ENCODE results near the gene SLC37A3.

SLC37A3 gene

GRCh38 chr7:140310337-140311002 lies 87.9 kb downstream of the SLC37A3 start:
- no peak for DNase-seq

DNA sequence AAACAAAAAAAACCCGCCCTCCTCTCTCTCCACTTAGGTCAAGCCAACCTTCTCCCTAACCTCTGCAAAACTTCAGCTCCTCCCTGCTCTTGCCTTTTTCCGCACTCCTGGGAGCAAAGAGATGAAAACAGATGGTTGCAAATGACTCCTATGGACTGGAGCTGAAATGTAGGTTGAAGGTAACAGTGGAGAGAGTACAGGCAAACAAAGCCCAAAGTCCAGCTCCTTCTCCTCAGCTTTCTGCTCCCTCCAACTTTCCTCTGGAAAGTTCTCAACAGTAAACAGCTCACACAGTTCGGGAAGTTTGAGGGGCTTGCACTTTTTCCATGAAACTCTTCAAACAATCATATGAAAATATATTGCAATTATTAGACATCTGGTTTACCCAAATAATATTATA lies 90.3 kb downstream of the SLC37A3 start:
- DNase-seq: no peak

DNA sequence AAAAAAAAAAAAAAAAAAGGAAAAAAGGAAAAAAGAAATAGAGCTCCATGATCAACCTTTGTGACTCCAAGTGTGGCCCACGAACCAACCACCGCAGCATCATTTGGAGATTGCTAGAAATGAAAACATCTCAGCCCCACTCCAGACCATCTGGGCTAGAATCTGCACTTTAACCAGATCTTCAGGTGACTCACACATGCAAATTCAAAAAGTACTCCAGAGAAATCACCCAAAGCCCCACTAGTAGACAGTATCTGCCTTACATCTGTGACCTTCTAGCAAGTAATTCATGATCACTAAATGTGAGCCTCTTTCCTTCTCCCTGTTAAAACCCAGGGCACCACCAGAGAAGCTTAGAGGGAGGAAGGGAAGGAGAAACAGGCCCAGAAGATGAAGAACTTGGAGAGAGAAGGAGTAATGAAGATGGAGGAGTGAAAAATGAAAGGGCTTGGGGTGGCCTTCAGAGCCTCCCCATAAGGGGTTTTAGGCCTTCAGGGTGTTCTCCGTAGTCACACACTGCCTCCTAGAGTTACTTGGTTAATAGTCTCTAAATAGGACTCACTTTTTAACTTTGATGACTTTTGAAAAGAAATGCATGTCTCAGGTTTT lies 94.0 kb downstream of the SLC37A3 start:
- DNase-seq: no peak

- no peak for DNase-seq
Observed at GRCh38 chr7:140300243-140301136, 97.8 kb downstream of the SLC37A3 start.

DNA sequence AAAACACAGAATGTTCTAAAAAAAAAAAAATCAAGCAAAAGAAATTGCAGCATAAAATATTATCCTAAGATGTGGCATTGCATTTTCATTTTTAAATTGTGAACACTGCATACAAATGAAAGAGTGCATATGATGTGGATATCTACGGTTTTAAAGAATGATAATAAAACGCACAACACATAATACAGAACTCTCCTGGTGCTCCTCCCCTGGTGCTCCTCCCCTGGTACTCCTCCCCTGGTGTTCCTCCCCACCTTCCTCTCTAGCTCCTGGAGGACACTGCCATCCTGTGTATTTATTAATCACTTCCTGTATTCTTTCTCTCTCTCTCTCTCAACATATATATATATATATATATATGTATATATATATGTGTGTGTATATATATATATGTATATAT lies 100.1 kb downstream of the SLC37A3 start:
- DNase-seq: no peak

DNA sequence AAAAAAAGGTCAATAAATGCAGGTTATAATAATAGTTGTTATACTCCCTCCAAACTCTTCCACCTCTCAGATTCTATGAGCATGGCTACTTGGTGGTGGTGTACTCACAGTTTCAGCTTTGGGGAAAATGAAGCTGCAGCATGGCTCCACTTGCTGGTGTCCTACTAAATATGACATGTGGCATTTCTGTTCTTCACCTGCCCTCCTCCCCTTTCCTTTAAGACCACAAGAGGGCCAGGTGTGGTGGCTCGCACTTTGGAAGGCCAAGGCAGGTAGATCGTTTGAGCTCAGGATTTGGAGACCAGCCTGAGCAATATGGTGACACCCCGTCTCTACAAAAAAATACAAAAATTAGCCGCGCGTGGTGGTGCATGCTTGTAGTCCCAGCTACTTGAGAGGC lies 101.1 kb downstream of the SLC37A3 start:
- DNase-seq: no peak

DNA sequence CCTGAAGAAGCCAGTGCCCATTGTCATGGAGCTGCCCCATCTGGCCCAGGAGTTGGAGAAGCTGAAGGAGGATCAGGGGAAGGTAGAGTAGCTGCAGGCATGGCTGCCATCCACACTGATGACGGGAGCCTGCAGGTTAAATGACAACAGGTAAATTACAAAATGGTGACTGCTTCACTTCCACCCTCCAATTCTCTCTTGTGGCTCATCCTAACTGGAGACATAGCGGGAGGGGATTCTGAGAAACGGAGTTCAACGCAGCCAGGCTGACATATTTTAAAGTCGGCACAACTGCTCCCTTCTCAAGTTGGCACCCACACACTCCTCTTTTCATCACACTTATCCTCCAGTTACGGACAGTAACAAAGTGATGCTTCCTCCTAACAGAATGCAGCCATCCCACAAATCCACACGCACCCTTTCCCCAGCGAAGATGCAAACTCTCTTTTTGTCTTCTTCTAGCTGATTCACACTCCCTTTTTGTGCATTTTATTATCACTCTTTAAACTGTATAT lies 103.0 kb downstream of the SLC37A3 start:
- no peak for DNase-seq

DNA sequence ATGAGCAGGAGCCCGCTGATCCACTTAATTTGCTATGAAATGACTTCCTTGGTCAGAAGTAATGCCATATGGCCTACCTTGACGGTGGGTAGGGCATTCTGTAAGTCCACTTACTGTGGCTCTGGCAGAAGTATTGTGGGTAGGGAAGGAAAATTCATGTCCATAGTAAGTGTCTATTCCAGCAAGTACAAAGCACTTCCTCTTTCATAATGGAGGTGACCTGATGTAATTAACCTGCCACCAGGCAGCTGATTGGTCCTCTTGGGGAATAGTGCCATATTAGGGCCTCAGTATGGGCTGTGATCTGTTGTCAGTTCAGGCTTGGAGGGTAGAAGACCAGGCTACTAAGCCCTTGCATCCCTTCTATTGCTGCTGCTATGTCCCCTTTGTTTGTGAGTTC lies 103.9 kb downstream of the SLC37A3 start:
- DNase-seq: no peak

DNA sequence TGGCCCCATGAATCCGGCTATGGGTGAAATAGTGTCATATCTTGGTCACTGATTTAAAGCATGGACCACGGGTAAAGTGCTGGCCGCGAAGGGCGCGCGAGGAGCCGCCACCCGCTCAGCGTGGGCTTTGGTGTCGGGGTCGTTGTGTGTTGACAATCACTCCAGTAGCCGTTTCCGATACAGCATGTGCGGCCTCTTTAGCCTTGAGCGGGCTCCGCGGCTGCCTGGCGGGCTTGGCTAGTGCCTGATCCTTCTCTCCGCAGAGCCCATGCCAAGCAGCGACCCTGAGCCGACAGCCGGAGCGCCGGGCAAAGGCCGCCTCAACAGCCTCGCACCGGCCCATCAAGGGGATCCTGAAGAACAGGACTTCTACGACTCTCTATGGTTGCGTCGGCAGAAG lies 105.9 kb downstream of the SLC37A3 start:
- DNase-seq: no peak

GRCh38 chr7:140289804-140290203 lies 108.5 kb downstream of the SLC37A3 start:
- DNase-seq: no peak

- DNase-seq: no peak
Observed at GRCh38 chr7:140287988-140288387, 110.3 kb downstream of the SLC37A3 start.

- no peak for DNase-seq
Observed at GRCh38 chr7:140285938-140286337, 112.4 kb downstream of the SLC37A3 start.

DNA sequence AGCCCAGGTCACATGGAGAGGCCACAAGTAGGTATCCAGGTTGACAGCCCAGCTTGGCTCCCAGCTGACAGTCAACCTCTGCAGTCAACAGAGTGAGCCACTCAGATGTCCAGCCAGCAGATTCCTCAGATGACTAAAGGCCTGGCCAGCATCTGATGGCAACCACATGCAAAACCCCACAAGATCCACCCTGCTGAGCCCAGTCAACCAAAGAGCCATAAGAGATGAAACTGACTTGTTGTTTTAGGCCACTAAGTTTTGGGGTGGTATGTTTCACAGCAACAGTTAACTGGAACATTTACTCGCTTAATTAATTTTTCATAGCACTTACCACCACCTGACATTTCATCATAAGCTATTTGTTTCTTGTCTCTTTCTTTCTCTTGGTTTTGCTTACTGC lies 114.3 kb downstream of the SLC37A3 start:
- no peak for DNase-seq
